ENCODE measurements around the gene LCLAT1.

DNA sequence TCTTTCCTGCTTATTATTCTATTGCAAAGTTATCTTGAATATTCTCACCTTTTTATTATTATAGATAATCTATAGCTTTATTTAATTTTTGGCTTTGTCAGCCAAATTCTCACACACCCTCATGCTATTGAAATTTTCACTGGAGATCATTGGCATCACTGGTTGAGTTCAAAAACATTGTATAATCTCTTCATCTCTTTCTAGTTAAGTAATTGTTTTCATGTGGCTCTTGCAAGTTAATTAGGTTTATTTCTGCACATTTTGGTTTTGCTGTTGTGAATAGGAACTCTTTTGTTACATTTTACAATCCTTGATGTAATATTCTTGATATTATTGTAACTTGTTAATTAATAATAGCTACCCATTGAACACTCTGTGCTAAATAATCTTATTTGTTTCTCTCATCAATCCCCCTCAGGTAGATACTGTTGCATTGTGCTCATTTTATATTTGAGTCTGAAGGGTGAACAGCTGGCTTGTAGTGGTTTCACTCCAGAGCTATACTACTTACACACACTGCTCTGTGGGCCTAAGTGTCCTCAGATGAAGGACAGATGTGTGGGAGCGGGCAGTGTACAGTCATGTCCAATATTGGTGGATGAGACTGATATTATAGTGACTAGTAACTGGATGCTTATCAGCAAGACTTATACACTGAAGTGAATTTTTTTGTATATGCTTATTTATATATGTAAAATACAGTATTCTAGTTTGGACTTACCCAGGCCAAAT lies 112.7 kb downstream of the LCLAT1 start:
- TF ChIP-seq CTCF (IDR thresholded peaks at IDR 0.05; ENCODE audit: insufficient read depth, low read length, poor library complexity, severe bottlenecking), result no peak
- no peak for TF ChIP-seq EZH2phosphoT487 (conservative IDR thresholded peaks at IDR 0.05; ENCODE audit: low read length)
